K562 (cell line): ENCODE data around the gene GATA6. TPM values are rescaled to one million over a fixed set of nuclear protein-coding genes. Genes with fewer than 3 reads are reported as not detected.
A peak's percentile ranks its signal among the peaks of the same experiment; 100 is the strongest.

ENCODE experiments used
- ATAC-seq: fragments of 200-7000 bp; cut with Tn5 transposase; 3 replicates; pipeline ENCODE4 v1.9.1; 2020; ENCODE audit warnings: moderate library complexity
- BruUV-seq: library from RNA; stranded (reverse); fragments of 400-500 nt; replicated peaks from 2 replicates; lab custom pipeline; 2021; lab: Mats Ljungman, UMichigan
- CTCF ChIA-PET: fragments of 300-600 bp; formaldehyde crosslinking; extraction: SDS; loops from one replicate; lab custom pipeline; 2021; ENCODE audit warnings: low intra/inter-chr PET ratio; lab: Yijun Ruan, JAX
- POLR2A ChIA-PET: fragments of 300-600, 350-650 bp; sonication (Branson Sonifier 250); formaldehyde crosslinking; extraction: SDS; loops from one replicate; lab custom pipeline; 2021; ENCODE audit warnings: antibody characterized with exemption, inconsistent platforms; lab: Yijun Ruan, JAX
- DNase-seq, 4 experiments: peaks; one replicate each; pipeline versions ENCODE4 v3.0.0 to v3.0.0-alpha.2; 2011 to 2018; ENCODE audit warnings: low spot score in 3 of 4, mixed read lengths in 3 of 4; ENCODE audit errors: extremely low read depth in 1 of 4
- FAIRE-seq: peaks from 2 replicates; lab custom pipeline; 2011; peaks lifted over from hg19 to GRCh38; lab: Jason Lieb, UNC
- H2AFZ ChIP-seq: 2 replicates; pipeline ENCODE4 v1.6.0; 2011; ENCODE audit warnings: low read depth, low read length, control low read depth, inconsistent platforms
- H3K27ac ChIP-seq: fragments of 200-600 bp; 3 replicates; pipeline ENCODE4 v1.8.0; 2011; ENCODE audit warnings: low read depth, mild to moderate bottlenecking, control low read depth, inconsistent platforms, low read length, moderate library complexity, mixed read lengths; ENCODE audit errors: extremely low read depth
- H3K27me3 ChIP-seq, 2 experiments: fragments of 300-600 bp in 1 of 2; 2 replicates in 1 of 2; 3 replicates in 1 of 2; pipeline versions ENCODE4 v1.6.0 to v1.8.0; 2011; ENCODE audit warnings: inconsistent platforms in 2 of 2, low read length in 2 of 2, mild to moderate bottlenecking in 1 of 2, mixed read lengths in 1 of 2, moderate library complexity in 1 of 2; ENCODE audit not compliant: control insufficient read depth in 2 of 2, insufficient read depth in 2 of 2
- H3K36me3 ChIP-seq: fragments of 300-600 bp; 3 replicates; pipeline ENCODE4 v1.8.0; 2011; ENCODE audit warnings: mild to moderate bottlenecking, low read length, inconsistent platforms; ENCODE audit not compliant: control insufficient read depth, insufficient read depth
- H3K4me1 ChIP-seq, 2 experiments: fragments of 200-600 bp in 1 of 2; replicated peaks in 1 of 2; 2 replicates in 1 of 2; 3 replicates in 1 of 2; pipeline versions ENCODE4 v1.5.1 to v1.8.0; 2011; ENCODE audit warnings: inconsistent platforms in 2 of 2, low read length in 2 of 2, mild to moderate bottlenecking in 1 of 2, mixed read lengths in 1 of 2, moderate library complexity in 1 of 2; ENCODE audit not compliant: control insufficient read depth in 2 of 2, insufficient read depth in 2 of 2
- H3K4me2 ChIP-seq: 2 replicates; pipeline ENCODE4 v1.6.1; 2011; ENCODE audit warnings: low read length, control low read depth, inconsistent platforms, mixed read lengths; ENCODE audit not compliant: insufficient read depth
- H3K4me3 ChIP-seq: fragments of 200-600 bp; sonication (generic), shearing (Covaris generic); 2 replicates; pipeline ENCODE4 v1.5.1; 2016; ENCODE audit warnings: control low read depth, inconsistent platforms
- H3K79me2 ChIP-seq: fragments of 200-600 bp; 3 replicates; pipeline ENCODE4 v1.8.0; 2011; ENCODE audit warnings: low read length, inconsistent platforms; ENCODE audit not compliant: control insufficient read depth, insufficient read depth
- H3K9ac ChIP-seq, 2 experiments: 2 replicates each; pipeline versions ENCODE4 v1.6.0 to v1.6.1; 2011; ENCODE audit warnings: low read depth in 2 of 2, low read length in 2 of 2, control low read depth in 1 of 2, inconsistent platforms in 1 of 2, mild to moderate bottlenecking in 1 of 2, mixed read lengths in 1 of 2; ENCODE audit not compliant: insufficient read depth in 1 of 2
- H3K9me1 ChIP-seq: one replicate; pipeline ENCODE4 v1.6.0; 2011; ENCODE audit warnings: inconsistent platforms, mild to moderate bottlenecking, low read length, moderate library complexity; ENCODE audit not compliant: control insufficient read depth, insufficient read depth
- H3K9me3 ChIP-seq: replicated peaks from 2 replicates; pipeline ENCODE4 v1.5.1; 2011; ENCODE audit warnings: low read depth, low read length, inconsistent platforms; ENCODE audit not compliant: control insufficient read depth, insufficient read depth
- H4K20me1 ChIP-seq: replicated peaks from 2 replicates; pipeline ENCODE4 v1.6.1; 2011; ENCODE audit warnings: low read length, inconsistent platforms, mixed read lengths; ENCODE audit not compliant: control insufficient read depth, insufficient read depth
- ARID3B ChIP-seq: fragments of 250-450 bp; sonication (Bioruptor Pico); IDR thresholded peaks from 2 replicates; pipeline ENCODE4 v1.4.0; 2020; ENCODE audit warnings: borderline replicate concordance
- CTCFL ChIP-seq: IDR thresholded peaks from 2 replicates; pipeline ENCODE4 v1.6.1; 2011; ENCODE audit warnings: borderline replicate concordance, low read depth, mild to moderate bottlenecking, moderate library complexity, low read length; ENCODE audit not compliant: insufficient read depth, poor library complexity, severe bottlenecking
- PML ChIP-seq: IDR thresholded peaks from 2 replicates; pipeline ENCODE4 v1.6.1; 2012; ENCODE audit warnings: low read length, inconsistent platforms
- ZBTB40 ChIP-seq, 2 experiments: fragments of 450-650 bp in 1 of 2; sonication (generic) in 1 of 2; formaldehyde crosslinking in 1 of 2; IDR thresholded peaks; 2 replicates each; pipeline versions ENCODE4 v1.7.1 to v1.9.0; 2016 to 2022; ENCODE audit warnings: inconsistent platforms in 1 of 2, mild to moderate bottlenecking in 1 of 2, missing genetic modification reagents in 1 of 2
- WGBS: fragments of 100-300 bp; shearing (Covaris generic); methylation state at CpG from one replicate; pipeline ENCODE4 v1.1.6; 2016; ENCODE audit warnings: low coverage, mixed read lengths; ENCODE audit not compliant: insufficient coverage; ENCODE audit errors: missing lambda C conversion rate; 5-methylcytosine and 5-hydroxymethylcytosine counted together
- in situ Hi-C: fragments of 300-500 bp; cut with MboI; formaldehyde crosslinking; loops from 4 replicates; pipeline ENCODE4 v1.15.0; 2018; ENCODE audit warnings: inconsistent platforms, mixed read lengths
- intact Hi-C: fragments of 100-400 bp; cut with micrococcal nuclease; formaldehyde crosslinking; loops from 2 replicates; pipeline ENCODE4 v1.14.2; 2022
- polyA plus RNA-seq, 8 experiments: library from polyadenylated mRNA; depleted of rRNA in 4 of 8; stranded (reverse) in 5 of 8; unstranded in 3 of 8; fragments of >200 nt; fragmentation: Nextera tagmentation in 2 of 8; fragmentation: Illumina TruSeq in 1 of 8; extraction: Ambion mirVana in 2 of 8; extraction: Trizol in 1 of 8; gene quantifications; 2 replicates each; pipeline versions ENCODE4 v1.2.1 to v1.2.3, GENCODE V29; 2011 to 2014; ENCODE audit warnings: inconsistent platforms in 1 of 8, missing spikeins in 1 of 8
- total RNA-seq, 7 experiments: library from RNA; depleted of rRNA in 6 of 7; stranded (reverse); fragments of >200 nt in 6 of 7; fragmentation: Illumina TruSeq in 2 of 7; extraction: Trizol in 2 of 7; gene quantifications; 2 replicates each; pipeline versions ENCODE4 v1.2.1 to v1.2.3, GENCODE V29; 2011 to 2021; ENCODE audit warnings: low replicate concordance in 1 of 7

Gene GATA6
- total and polyA plus RNA-seq, 9 of the 15 experiments (the other 6 are each of a cell fraction or from before 2014, with no cell fraction given), result 0.01 to 0.24 (median 0.16) TPM; not detected in 5

GRCh38 chr18:22136395-22136794 lies 33.0 kb upstream of the GATA6 start:
- no peaks in the 10 kb centered on the region for H3K79me2 ChIP-seq
- no peaks in the 10 kb centered on the region for H3K36me3 ChIP-seq
- 0 out of 2 replicates have a peak, but pooled peaks cover 1% of the 10 kb centered on the region for H3K9me3 ChIP-seq
- in situ Hi-C loops, result no loop called here
- intact Hi-C loops, result no loop called here
- no peak overlapping the region for H3K9ac ChIP-seq
- peak in 1 of 4 experiments; percentile 3 for DNase-seq
- 3% methylated on average over 4 of the region's 4 CpGs for WGBS
- H2AFZ ChIP-seq, result no peak overlapping the region
- peaks cover 8 to 16% of the 10 kb centered on the region in 2 experiments; a peak in 4 of 5 replicates for H3K27me3 ChIP-seq
- TF ChIP-seq PML (no peak), ZBTB40 (IDR thresholded peaks at IDR 0.05) (no peak), ZBTB40 (CRISPR knock-in tag; IDR thresholded peaks at IDR 0.05) (no peak), ARID3B (CRISPR knock-in tag) (no peak), CTCFL (no peak)
- H3K27ac ChIP-seq, result no peak overlapping the region
- no peaks in the 10 kb centered on the region for H4K20me1 ChIP-seq
- no peaks in the 10 kb centered on the region for H3K9me1 ChIP-seq
- no peaks in the 10 kb centered on the region for H3K4me1 ChIP-seq
- no TSS peak for BruUV-seq
- ChIA-PET CTCF (no interaction called here), POLR2A (no interaction called here)
- no peak overlapping the region for H3K4me3 ChIP-seq
- no peak for FAIRE-seq
- no peak for ATAC-seq
- H3K4me2 ChIP-seq, result no peak overlapping the region
